ENCODE data around the gene GRIN2B. TPM values are rescaled to one million over a fixed set of nuclear protein-coding genes. Genes with fewer than 3 reads are reported as not detected.
A peak's percentile ranks its signal among the peaks of the same experiment; 100 is the strongest.

The GRIN2B gene
- total RNA-seq, 6 experiments from 2014 or later, result not detected

GRCh38 chr12:14007639-14008038 is 26.2 kb upstream of the GRIN2B start:
- 0 out of 2 replicates have a peak, but pooled peaks cover 7% of the 10 kb centered on the region for H3K36me3 Mint-ChIP-seq (ENCODE audit: low read depth)
- no peak for DNase-seq
- TF ChIP-seq, protein P1, sequence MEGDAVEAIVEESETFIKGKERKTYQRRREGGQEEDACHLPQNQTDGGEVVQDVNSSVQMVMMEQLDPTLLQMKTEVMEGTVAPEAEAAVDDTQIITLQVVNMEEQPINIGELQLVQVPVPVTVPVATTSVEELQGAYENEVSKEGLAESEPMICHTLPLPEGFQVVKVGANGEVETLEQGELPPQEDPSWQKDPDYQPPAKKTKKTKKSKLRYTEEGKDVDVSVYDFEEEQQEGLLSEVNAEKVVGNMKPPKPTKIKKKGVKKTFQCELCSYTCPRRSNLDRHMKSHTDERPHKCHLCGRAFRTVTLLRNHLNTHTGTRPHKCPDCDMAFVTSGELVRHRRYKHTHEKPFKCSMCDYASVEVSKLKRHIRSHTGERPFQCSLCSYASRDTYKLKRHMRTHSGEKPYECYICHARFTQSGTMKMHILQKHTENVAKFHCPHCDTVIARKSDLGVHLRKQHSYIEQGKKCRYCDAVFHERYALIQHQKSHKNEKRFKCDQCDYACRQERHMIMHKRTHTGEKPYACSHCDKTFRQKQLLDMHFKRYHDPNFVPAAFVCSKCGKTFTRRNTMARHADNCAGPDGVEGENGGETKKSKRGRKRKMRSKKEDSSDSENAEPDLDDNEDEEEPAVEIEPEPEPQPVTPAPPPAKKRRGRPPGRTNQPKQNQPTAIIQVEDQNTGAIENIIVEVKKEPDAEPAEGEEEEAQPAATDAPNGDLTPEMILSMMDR (IDR thresholded peaks at IDR 0.05), result no peak
- H3K27me3 Mint-ChIP-seq (ENCODE audit: insufficient read depth), result no peaks in the 10 kb centered on the region; the same call in 1 of the 2 replicates
- H3K9me3 Mint-ChIP-seq, result peaks cover 74% of the 10 kb centered on the region
- no peak overlapping the region for H3K27ac Mint-ChIP-seq
- no peak overlapping the region for H3K4me3 Mint-ChIP-seq
- no peaks in the 10 kb centered on the region for H3K4me1 Mint-ChIP-seq (ENCODE audit: low read depth)

DNA sequence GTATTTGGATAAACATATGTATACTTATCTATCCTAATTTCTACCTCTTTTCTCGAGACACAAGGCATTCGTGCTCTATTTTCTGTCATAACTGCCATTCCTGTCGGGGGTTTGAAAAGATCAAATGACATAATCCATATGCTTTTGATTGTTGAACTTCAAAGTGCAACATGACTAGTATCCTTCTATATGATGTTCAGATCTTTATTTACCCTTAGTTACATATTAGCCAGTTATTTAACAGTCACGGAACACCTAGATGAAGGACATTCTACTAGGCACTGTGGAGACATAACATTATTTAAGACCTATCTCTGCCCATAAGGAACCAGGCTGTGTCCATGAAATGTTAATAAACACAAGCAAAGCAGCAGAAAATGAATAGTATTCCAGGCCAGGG is 11.2 kb upstream of the GRIN2B start:
- Mint-ChIP-seq H3K4me1 (ENCODE audit: low read depth) (no peaks in the 10 kb centered on the region), H3K4me3 (no peak overlapping the region), H3K36me3 (ENCODE audit: low read depth) (no peaks in the 10 kb centered on the region), H3K27ac (no peak overlapping the region), H3K9me3 (peaks cover 22% of the 10 kb centered on the region), H3K27me3 (ENCODE audit: insufficient read depth) (no peaks in the 10 kb centered on the region)
- TF ChIP-seq, protein P1 (IDR thresholded peaks at IDR 0.05), result no peak
- no peak for DNase-seq

DNA sequence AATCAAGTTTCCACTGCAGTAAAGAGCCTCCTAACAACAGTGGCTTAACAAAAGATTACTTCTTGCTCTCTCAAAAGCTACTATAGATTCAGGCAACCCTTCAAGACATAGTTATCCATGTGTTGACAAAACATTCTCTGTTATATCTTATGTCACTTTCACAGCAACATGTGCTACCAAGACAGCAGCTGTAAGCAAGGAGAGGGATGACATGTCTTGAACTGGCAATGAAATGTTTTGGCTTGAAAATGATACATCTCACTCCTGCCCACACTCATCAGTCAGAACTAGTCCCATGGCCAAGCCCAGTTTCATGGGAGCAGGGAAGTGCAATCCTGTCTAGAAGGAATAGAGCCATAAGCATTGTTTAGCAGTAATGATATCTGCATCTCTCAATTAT is 10.7 kb upstream of the GRIN2B start:
- Mint-ChIP-seq H3K9me3 (peaks cover 25% of the 10 kb centered on the region), H3K4me1 (ENCODE audit: low read depth) (no peaks in the 10 kb centered on the region), H3K36me3 (ENCODE audit: low read depth) (no peaks in the 10 kb centered on the region), H3K27ac (no peak overlapping the region), H3K27me3 (ENCODE audit: insufficient read depth) (no peaks in the 10 kb centered on the region), H3K4me3 (no peak overlapping the region)
- TF ChIP-seq, protein P1 (IDR thresholded peaks at IDR 0.05), result no peak
- no peak for DNase-seq

GRCh38 chr12:13986031-13986430 is 4.6 kb upstream of the GRIN2B start:
- no peak overlapping the region for H3K4me3 Mint-ChIP-seq
- DNase-seq, result no peak
- TF ChIP-seq, protein P1 (IDR thresholded peaks at IDR 0.05), result no peak
- H3K9me3 Mint-ChIP-seq, result peaks cover 56% of the 10 kb centered on the region
- H3K27me3 Mint-ChIP-seq (ENCODE audit: insufficient read depth), result peaks cover 2% of the 10 kb centered on the region; the same call in 1 of the 2 replicates
- no peaks in the 10 kb centered on the region for H3K36me3 Mint-ChIP-seq (ENCODE audit: low read depth)
- no peak overlapping the region for H3K27ac Mint-ChIP-seq
- no peaks in the 10 kb centered on the region for H3K4me1 Mint-ChIP-seq (ENCODE audit: low read depth)

- TF ChIP-seq, protein P1 (IDR thresholded peaks at IDR 0.05), result 0 out of 2 replicates have a peak, but pooled peaks have one; percentile 7
- no peak overlapping the region for H3K4me3 Mint-ChIP-seq
- no peak for DNase-seq
- H3K27me3 Mint-ChIP-seq (ENCODE audit: insufficient read depth), result peaks cover 2% of the 10 kb centered on the region; the same call in 1 of the 2 replicates
- H3K9me3 Mint-ChIP-seq, result peaks cover 53% of the 10 kb centered on the region
- no peak overlapping the region for H3K27ac Mint-ChIP-seq
- H3K36me3 Mint-ChIP-seq (ENCODE audit: low read depth), result peaks cover 4% of the 10 kb centered on the region; the same call in 1 of the 2 replicates
- no peaks in the 10 kb centered on the region for H3K4me1 Mint-ChIP-seq (ENCODE audit: low read depth)
These were observed 588 bp upstream of the GRIN2B start for GRCh38 chr12:13981990-13982389.
